Astrocyte of the spinal cord (primary cell): Measurements from ENCODE around the gene SIL1.

Experiments
- DNase-seq: peaks from one replicate; pipeline ENCODE4 v3.0.0; 2011; ENCODE audit warnings: low read depth, low spot score
- H3K4me3 ChIP-seq: 2 replicates; pipeline ENCODE4 v1.5.1; 2011; ENCODE audit warnings: low read depth, mild to moderate bottlenecking, low read length, moderate library complexity
- CTCF ChIP-seq: IDR thresholded peaks from 2 replicates; pipeline ENCODE4 v1.5.1; 2012; ENCODE audit warnings: low read depth, mild to moderate bottlenecking, low read length, inconsistent platforms
- in situ Hi-C: cut with HindIII; loops from 2 replicates; pipeline ENCODE4 v1.10.0; 2017; ENCODE audit warnings: low sequenced_read_pairs

The SIL1 gene

GRCh38 chr5:138937392-138938387 is 260.5 kb downstream of the SIL1 start:
- no peak overlapping the region for H3K4me3 ChIP-seq
- TF ChIP-seq CTCF, result no peak
- DNase-seq, result no peak
- in situ Hi-C loops, result no loop called here

- no peak for DNase-seq
- no peak for TF ChIP-seq CTCF
- in situ Hi-C loops, result no loop called here
- H3K4me3 ChIP-seq, result no peak overlapping the region
Observed at GRCh38 chr5:138936968-138937345, 261.2 kb downstream of the SIL1 start.

GRCh38 chr5:138936225-138936967 is 261.8 kb downstream of the SIL1 start:
- no peak for TF ChIP-seq CTCF
- DNase-seq, result no peak
- H3K4me3 ChIP-seq, result no peak overlapping the region
- in situ Hi-C loops, result no loop called here

GRCh38 chr5:138935466-138935865 is 262.7 kb downstream of the SIL1 start:
- no peak for DNase-seq
- TF ChIP-seq CTCF, result no peak
- in situ Hi-C loops, result no loop called here
- no peak overlapping the region for H3K4me3 ChIP-seq

GRCh38 chr5:138934971-138935370 is 263.2 kb downstream of the SIL1 start:
- DNase-seq, result no peak
- no peak for TF ChIP-seq CTCF
- in situ Hi-C loops, result no loop called here
- H3K4me3 ChIP-seq, result no peak overlapping the region

GRCh38 chr5:138933522-138934290 is 264.5 kb downstream of the SIL1 start:
- H3K4me3 ChIP-seq, result no peak overlapping the region
- TF ChIP-seq CTCF, result no peak
- DNase-seq, result no peak
- in situ Hi-C loops, result no loop called here
